ENCODE data around the gene PHLDB1.

DNA sequence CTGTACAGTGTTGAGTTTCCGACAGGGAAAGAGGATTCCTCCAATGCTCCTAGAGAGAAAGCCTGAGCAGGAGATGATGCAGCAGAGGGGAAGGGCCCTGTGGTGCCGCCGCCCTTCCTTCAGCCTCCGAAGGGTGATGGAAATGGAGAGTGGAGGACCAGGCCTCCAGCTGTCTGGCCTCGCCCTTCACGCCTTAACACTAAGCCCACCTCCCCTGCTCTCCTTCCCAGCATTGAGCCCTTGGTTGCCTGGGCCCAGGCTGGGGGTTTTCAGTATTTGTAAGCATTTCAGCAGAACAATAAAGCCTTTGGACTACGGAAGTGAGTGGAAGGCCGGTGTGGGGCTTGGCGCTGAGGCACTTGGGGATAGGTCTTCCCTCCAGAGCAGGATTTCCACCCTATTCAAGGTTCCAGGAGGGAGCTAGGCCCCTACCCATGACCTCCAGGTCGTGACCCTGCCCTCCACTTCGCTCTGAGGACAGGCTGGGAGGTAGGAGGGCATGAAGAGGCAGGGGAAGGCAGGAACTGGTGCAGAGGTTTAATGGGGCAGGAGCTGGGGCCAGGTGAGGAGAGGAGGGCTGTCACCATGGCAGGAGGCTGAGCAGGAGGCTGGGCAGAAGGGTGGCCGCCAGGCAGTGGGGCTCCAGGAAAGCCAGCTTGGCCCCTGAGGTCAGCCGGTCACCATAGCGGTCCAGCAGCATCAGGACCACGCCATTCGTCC lies 50.5 kb downstream of the PHLDB1 start:
- TF ChIP-seq POLR2AphosphoS5 (IDR thresholded peaks at IDR 0.05; ENCODE audit: low read depth, low read length): no peak
- no peak for TF ChIP-seq TAF1 (IDR thresholded peaks at IDR 0.05; ENCODE audit: low read depth, low read length)
- TF ChIP-seq POLR2A (IDR thresholded peaks at IDR 0.05; ENCODE audit: low read depth, low read length): no peak

All from GM12891 (cell line).